Measurements from ENCODE around the gene DPM2.
A peak's percentile ranks its signal among the peaks of the same experiment; 100 is the strongest.

Gene DPM2, protein sequence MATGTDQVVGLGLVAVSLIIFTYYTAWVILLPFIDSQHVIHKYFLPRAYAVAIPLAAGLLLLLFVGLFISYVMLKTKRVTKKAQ

GRCh38 chr9:127937388-127938297, at the start of gene DPM2:
Gene DPM2, minus strand, starts transcription at chr9:127937854. Its CDS starts 34 bp downstream, at chr9:127937820.
- peak; percentile 87 for DNase-seq

GRCh38 chr9:127987103-127987614, 49.5 kb upstream of the DPM2 start:
- DNase-seq: no peak

DNA sequence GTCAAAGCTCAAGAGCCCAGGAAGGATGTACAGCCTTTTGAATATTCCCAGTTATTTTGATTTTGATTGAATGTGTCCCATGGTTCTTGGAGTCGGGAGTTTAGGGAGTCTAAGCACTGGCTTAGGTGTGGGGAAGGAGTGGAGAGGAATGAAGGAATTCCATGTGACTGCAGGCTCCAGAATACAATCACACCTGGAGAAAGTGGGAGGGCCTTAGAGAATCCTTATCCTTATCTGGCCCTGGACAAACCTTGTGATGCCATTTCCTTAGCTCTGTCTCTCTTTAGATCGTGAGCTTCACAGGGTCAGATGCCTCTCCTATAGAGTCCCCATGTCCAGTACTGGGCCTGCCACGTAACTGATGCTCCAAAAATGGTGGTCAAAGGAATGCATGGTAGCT, 47.4 kb upstream of the DPM2 start:
- no peak for DNase-seq

- no peak for DNase-seq
These were observed 46.2 kb upstream of the DPM2 start for GRCh38 chr9:127983847-127984289.

DNA sequence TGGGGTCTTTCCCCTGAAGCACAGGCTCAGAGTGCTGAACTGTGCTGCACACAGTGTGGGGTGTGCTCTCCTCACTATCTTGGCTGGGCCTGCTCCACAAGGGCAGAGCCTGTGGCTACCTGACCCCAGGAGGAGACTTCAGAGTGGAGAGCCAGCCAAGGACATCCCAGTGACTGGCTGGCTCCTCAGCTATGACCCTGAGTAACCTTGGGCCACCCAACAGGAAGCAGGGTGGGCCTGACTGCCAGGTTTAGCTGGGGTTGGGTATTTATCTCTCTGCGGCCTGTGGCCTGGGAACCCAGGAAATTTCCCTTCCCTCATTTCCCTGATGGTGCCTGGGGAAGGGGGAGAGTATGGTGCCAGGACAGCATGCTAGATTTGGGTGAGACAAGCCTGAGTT, 45.3 kb upstream of the DPM2 start:
- no peak for DNase-seq

DNA sequence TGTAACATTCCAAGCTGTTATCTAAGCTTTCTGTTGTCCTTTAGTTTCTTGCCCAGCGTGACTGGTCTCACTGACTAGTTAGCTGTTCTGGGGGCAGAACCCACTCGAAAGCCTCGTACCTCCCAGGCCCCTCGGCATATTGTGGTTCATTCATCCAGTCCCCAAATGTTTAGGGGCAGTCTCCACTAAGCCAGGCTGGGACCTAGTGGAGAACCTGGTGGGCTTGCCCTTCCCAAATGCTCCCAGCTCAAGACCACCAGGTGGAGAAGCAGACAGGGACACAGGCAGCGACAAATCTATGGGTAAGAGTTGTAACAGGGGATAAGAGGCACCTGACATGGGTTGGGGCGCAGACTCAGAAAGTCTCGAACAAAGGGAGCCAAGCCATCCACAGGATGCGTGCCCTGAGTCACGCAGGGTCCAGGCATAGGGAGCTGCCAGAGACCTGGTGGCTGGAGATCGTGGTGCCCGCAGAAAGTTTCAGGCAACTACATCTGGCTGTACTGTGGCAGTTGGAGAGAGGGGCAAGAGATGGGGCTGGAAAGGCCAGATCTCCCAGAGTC, 44.0 kb upstream of the DPM2 start:
- DNase-seq: no peak

GRCh38 chr9:127980706-127981558, 43.3 kb upstream of the DPM2 start, which contains the start of gene EEIG1:
Gene EEIG1, minus strand, starts transcription at chr9:127980989. Its CDS starts 852 bp downstream, at chr9:127980137.
- DNase-seq: peak; percentile 97

GRCh38 chr9:127980060-127980705, 42.5 kb upstream of the DPM2 start:
- peak; percentile 57 for DNase-seq

DNA sequence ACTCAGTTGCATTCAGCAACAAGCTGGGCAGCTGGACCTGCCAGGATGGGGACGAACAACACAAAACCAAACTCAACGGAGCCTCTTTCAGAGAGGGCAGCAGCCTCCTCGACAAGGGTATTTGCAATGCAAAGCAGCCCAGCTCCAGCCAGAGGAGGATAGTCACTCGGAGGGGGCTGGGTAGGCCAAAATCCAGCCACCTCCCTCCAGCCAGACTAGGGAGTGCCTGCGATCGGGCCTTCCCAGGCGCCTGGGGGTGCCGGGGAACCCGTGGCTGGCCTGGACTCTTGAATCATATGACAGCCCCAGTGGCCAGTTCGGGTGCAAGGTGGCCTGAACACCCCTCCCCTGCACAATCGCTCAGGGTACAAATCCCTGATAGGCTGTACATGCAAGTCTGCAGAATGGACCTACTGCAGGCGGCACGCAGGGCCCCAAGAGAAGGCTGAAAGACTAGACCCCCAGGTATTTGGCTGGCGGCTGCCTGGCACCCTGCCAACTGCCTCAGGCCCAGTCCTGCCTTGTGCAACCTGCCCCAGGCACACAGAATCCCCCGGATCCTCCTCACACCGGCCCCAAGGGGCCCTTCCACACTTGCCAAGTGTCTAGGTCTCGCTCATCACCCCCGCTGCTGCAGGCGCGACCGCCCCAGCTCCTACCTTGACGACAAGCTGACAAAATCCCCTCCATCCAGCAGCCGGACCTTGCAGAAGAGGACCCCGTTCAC, 41.8 kb upstream of the DPM2 start:
- DNase-seq: no peak

- DNase-seq: no peak
These were observed 41.3 kb upstream of the DPM2 start for GRCh38 chr9:127979015-127979332.

DNA sequence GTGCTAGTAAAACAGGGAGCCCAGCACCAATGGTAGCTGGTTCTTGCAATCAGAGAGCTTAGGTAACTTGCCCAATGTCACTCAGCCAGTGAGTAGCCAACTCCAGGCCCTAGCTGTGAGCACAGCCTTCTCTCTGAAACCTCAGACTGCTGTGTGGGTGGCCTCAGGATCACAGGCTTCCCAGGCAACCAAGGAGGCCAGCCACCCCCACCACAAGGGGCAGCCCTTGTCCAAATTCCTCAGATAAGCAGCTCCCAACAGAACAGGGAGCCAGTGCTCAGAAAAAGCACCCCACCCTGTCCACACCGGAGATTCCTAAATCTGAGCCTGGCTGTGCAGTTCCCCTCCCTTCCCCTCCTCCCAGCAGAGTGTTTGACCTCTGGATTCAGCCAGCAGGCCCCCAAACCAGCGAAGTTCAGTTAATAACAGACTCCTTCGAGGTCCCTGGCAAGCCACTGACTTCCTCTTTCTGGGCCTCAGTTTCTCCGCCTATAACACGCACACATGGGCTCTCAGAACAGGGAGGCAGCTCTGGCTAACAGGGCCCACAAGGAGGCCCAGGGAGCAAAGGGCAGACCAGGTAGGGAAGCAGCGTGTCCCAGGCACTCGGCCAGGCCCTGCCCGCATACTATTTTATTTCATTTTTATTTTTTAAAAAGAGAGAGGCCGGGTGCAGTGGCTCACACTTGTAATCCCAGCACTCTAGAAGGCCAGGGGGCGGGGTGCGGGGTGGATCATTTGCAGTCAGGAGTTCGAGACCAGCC, 40.4 kb upstream of the DPM2 start:
- no peak for DNase-seq

- no peak for DNase-seq
These were observed 39.6 kb upstream of the DPM2 start for GRCh38 chr9:127977009-127977883.

DNA sequence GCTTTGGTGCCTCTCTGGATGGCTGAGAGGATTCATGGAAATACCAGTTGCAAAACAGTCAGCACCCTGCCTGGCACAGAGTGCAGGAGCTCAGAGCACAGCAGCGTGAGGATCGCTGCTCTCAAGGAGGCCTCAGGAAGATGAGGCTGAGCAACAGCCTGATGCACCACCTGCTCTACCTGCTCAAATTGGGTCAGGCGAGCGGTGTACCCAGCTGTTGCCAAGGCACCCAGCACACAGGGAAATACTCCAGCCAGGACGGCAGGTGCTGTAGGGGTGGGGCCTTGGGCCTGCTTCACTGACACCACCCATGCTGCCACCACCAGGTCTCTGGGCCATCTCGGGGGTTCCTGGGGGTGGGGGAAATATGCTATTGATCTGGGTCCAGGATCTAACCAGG, 38.8 kb upstream of the DPM2 start:
- peak; percentile 68 for DNase-seq

DNA sequence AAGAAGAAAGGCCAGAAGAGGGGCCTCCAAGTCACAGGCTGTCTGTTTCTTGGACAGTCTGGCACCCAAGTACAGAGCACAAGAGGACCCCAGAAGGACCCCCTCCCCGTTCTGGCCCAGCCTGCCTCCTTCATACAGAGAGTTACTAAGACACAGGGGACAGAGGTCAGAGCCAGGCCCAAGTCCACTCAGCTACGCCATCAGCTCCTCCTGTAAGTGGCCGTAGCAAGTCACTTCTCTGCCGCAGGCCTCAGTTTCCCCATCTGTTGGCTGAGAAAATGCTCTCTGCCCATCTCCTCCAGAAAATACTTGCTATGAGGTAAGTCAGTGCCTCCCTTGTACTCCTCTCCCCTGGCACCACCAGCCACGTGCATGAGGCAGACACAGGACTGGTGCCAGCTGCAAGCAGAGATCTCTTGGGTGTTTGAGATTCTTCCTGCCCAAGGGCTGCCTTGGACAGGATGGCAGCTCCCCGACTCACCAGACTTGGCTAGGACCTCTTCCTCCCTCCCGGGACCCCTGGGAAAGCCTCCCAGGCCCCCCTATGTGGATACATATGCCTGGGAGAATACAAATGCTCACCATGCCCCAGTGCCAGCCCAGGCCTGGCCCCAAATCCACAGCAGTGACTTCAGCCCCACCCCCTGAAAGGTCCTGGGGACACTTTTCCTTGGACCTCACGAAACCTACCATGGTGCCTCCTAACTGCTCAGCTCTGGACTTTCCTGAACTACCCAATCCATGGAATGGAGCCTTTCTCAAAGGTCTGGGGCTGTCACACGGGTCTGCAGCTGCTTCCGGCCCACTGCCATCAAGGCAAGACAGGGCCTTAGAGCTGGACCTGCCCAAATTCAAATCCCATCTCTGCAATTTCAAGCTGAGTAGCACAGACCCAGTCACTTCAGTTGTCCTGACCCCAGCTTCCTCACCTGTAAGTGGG, 38.0 kb upstream of the DPM2 start:
- no peak for DNase-seq

- no peak for DNase-seq
These were observed 37.2 kb upstream of the DPM2 start for GRCh38 chr9:127974769-127975261.

DNA sequence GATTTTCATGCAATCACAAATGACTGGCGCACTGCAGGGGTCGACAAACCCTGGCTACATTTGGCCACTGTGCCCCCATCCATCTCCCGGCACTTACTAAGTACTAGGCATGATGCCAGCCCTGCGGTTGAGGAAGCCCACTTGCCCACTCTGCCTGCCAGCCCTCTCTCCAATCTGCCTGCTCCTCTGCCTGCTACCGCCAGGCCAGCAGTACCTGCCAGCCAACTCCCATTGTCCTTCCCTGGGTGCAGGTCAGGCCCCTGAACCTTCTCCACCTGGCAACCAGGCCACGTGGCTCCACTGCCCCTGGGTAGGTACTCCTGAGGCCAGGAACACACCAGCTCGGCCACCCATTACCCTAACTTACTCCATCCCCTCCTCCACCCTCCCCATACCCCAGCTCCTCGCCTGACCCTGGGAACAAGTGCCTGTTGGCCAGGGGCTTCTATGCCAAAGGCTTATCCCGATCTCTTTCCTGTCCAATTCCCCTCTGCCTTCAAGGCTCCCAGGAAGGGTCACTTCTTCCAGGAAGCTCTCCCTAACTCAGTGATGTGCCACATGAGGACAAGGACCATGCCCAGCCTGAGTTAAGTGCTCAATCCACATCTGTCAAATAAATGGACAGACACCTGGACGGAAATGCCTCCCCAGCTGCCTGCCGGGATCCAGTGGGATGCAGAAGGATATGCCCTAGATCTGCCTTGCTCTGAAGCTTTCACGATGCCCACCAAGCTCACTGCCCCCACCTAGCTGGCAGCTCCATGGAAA, 36.5 kb upstream of the DPM2 start:
- DNase-seq: no peak

- DNase-seq: no peak
These were observed 35.7 kb upstream of the DPM2 start for GRCh38 chr9:127973169-127974000.

Data from CD4-positive, alpha-beta T cell treated with Interleukin-10 for 1 hour (primary cell).